ENCODE data around the gene ANAPC10.

The ANAPC10 gene

GRCh38 chr4:144967161-144967560, 130.8 kb downstream of the ANAPC10 start:
- no peak overlapping the region for H3K4me3 ChIP-seq (ENCODE audit: low read depth, low read length)
- TF ChIP-seq CTCF (IDR thresholded peaks at IDR 0.05; ENCODE audit: borderline replicate concordance, insufficient read depth, low read depth, low read length) = no peak

GRCh38 chr4:144962300-144962699, 135.7 kb downstream of the ANAPC10 start:
- no peak overlapping the region for H3K4me3 ChIP-seq (ENCODE audit: low read depth, low read length)
- TF ChIP-seq CTCF (IDR thresholded peaks at IDR 0.05; ENCODE audit: borderline replicate concordance, insufficient read depth, low read depth, low read length) = no peak

- no peak overlapping the region for H3K4me3 ChIP-seq (ENCODE audit: low read depth, low read length)
- TF ChIP-seq CTCF (IDR thresholded peaks at IDR 0.05; ENCODE audit: borderline replicate concordance, insufficient read depth, low read depth, low read length) = no peak
Observed at GRCh38 chr4:144955104-144955503, 142.9 kb downstream of the ANAPC10 start.

- H3K4me3 ChIP-seq (ENCODE audit: low read depth, low read length) = no peak overlapping the region
- no peak for TF ChIP-seq CTCF (IDR thresholded peaks at IDR 0.05; ENCODE audit: borderline replicate concordance, insufficient read depth, low read depth, low read length)
Observed at GRCh38 chr4:144954230-144954629, 143.8 kb downstream of the ANAPC10 start.

GRCh38 chr4:144948421-144948820, 149.6 kb downstream of the ANAPC10 start:
- TF ChIP-seq CTCF (IDR thresholded peaks at IDR 0.05; ENCODE audit: borderline replicate concordance, insufficient read depth, low read depth, low read length) = no peak
- H3K4me3 ChIP-seq (ENCODE audit: low read depth, low read length) = no peak overlapping the region

- TF ChIP-seq CTCF (IDR thresholded peaks at IDR 0.05; ENCODE audit: borderline replicate concordance, insufficient read depth, low read depth, low read length) = no peak
Observed at GRCh38 chr4:144948009-144948408, 150.0 kb downstream of the ANAPC10 start.

More at GRCh38 chr4:144948009-144948408, 150.0 kb downstream of the ANAPC10 start:
- no peak overlapping the region for H3K4me3 ChIP-seq (ENCODE audit: low read depth, low read length)
